HEK293T (cell line): Measurements from ENCODE around the gene CLIP3.

Source experiments
- CTCF ChIA-PET: fragments of 350-600 bp; formaldehyde crosslinking; extraction: SDS; loops from one replicate; lab custom pipeline; 2021; ENCODE audit warnings: antibody characterized with exemption, inconsistent platforms; lab: Yijun Ruan, JAX
- POLR2A ChIA-PET: fragments of 350-600 bp; formaldehyde crosslinking; extraction: SDS; loops from one replicate; lab custom pipeline; 2020; ENCODE audit warnings: antibody characterized with exemption, inconsistent platforms; lab: Yijun Ruan, JAX
- DNase-seq: peaks from one replicate; pipeline ENCODE4 v3.0.0; 2012; ENCODE audit warnings: mixed read lengths; ENCODE audit errors: extremely low spot score
- ARNT ChIP-seq: fragments of 450-650 bp; IDR thresholded peaks from 2 replicates; pipeline ENCODE4 v1.6.1; 2017; ENCODE audit warnings: mild to moderate bottlenecking
- BHLHE40 ChIP-seq: fragments of 450-650 bp; IDR thresholded peaks from 2 replicates; pipeline ENCODE4 v1.6.1; 2016; ENCODE audit warnings: mild to moderate bottlenecking, moderate library complexity, borderline replicate concordance
- CTBP1 ChIP-seq: fragments of 450-650 bp; IDR thresholded peaks from 2 replicates; pipeline ENCODE4 v1.6.1; 2016; ENCODE audit warnings: borderline replicate concordance
- ELF4 ChIP-seq: fragments of 450-650 bp; IDR thresholded peaks from 2 replicates; pipeline ENCODE4 v1.6.1; 2017; ENCODE audit warnings: antibody characterized with exemption
- FOXA1 ChIP-seq: fragments of 450-650 bp; IDR thresholded peaks from 2 replicates; pipeline ENCODE4 v1.6.1; 2016; ENCODE audit warnings: mild to moderate bottlenecking
- FOXK2 ChIP-seq: fragments of 450-650 bp; IDR thresholded peaks from 2 replicates; pipeline ENCODE4 v1.6.1; 2016; ENCODE audit warnings: mild to moderate bottlenecking
- FOXM1 ChIP-seq: fragments of 450-650 bp; IDR thresholded peaks from 2 replicates; pipeline ENCODE4 v1.6.1; 2017; ENCODE audit warnings: mild to moderate bottlenecking, borderline replicate concordance
- HDGF ChIP-seq: fragments of 450-650 bp; IDR thresholded peaks from 2 replicates; pipeline ENCODE4 v1.6.1; 2017; ENCODE audit warnings: antibody characterized with exemption, borderline replicate concordance
- L3MBTL2 ChIP-seq: fragments of 450-650 bp; conservative IDR thresholded peaks from 2 replicates; pipeline ENCODE4 v1.6.1; 2016; ENCODE audit warnings: mild to moderate bottlenecking
- LEF1 ChIP-seq: fragments of 450-650 bp; IDR thresholded peaks from 2 replicates; pipeline ENCODE4 v1.6.1; 2017; ENCODE audit warnings: mild to moderate bottlenecking, borderline replicate concordance
- NFRKB ChIP-seq: fragments of 450-650 bp; IDR thresholded peaks from 2 replicates; pipeline ENCODE4 v1.6.1; 2016; ENCODE audit warnings: mild to moderate bottlenecking, moderate library complexity
- SP1 ChIP-seq: fragments of 450-650 bp; IDR thresholded peaks from 2 replicates; pipeline ENCODE4 v1.6.1; 2017
- SUZ12 ChIP-seq: fragments of 450-650 bp; IDR thresholded peaks from 2 replicates; pipeline ENCODE4 v1.6.1; 2016; ENCODE audit warnings: mild to moderate bottlenecking
- TARDBP ChIP-seq: fragments of 450-650 bp; IDR thresholded peaks from 2 replicates; pipeline ENCODE4 v1.6.1; 2016
- ZNF384 ChIP-seq: fragments of 450-650 bp; IDR thresholded peaks from 2 replicates; pipeline ENCODE4 v1.6.1; 2016
- TF ChIP-seq, protein P1 (sequence below): fragments of 450-650 bp; IDR thresholded peaks from 2 replicates; pipeline ENCODE4 v1.6.1; 2016

The CLIP3 gene

DNA sequence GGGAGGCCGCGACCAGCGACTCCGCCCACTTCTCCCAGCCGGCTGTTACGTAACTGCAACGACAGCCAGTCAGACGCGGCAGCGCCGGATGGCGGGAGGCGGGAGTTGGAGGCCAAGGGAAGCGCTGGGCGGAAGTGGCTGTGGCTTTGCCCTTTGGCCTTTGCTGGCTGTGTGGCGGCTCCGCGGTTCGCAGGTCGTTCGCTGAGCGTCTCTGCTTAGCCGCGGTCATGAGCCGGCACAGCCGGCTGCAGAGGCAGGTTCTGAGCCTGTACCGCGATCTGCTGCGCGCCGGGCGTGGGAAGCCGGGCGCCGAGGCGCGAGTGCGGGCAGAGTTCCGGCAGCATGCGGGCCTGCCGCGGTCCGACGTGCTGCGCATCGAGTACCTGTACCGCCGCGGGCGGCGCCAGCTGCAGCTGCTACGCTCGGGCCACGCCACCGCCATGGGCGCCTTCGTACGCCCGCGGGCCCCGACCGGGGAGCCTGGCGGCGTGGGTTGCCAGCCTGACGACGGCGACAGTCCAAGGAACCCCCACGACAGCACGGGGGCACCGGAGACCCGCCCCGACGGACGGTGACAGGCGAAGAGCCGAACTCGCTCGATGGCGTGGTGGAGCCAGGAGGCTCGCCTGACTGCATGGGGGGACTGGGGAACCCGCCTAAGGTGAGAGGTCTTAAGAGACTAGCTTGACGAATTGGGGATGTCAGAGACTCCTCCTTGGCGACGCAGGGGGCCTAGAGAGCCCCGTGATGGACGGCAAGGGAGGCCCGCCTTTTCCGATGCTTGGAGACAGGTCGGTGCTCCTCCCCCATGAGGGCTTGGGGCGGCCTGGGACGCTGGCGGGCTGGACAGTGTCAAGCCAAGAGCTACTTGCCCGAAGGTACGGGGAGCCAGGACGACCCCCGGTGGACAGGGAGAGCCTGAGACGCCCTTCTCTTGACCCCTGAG is 37.4 kb downstream of the CLIP3 start, which contains the start of gene SDHAF1:
SDHAF1 (plus strand) TSS at position 141 of the 946 bp plus-strand sequence; CDS start at position 228, 87 bp downstream.
- ChIA-PET POLR2A (interaction anchor here (1.0 to 1.9 kb wide), 4 partner anchors 8 to 58 kb away, joined by 3 to 13 read pairs (median 6); partner anchors contain the start of genes ALKBH6, SYNE4 and THAP8), CTCF (no interaction called here)
- TF ChIP-seq SUZ12: no peak
- no peak for TF ChIP-seq BHLHE40
- TF ChIP-seq ARNT: no peak
- no peak for TF ChIP-seq FOXM1
- peak; percentile 76 for TF ChIP-seq ELF4
- no peak for TF ChIP-seq SP1
- TF ChIP-seq CTBP1: no peak
- TF ChIP-seq HDGF: 0 out of 2 replicates have a peak, but pooled peaks have one; percentile 20
- TF ChIP-seq L3MBTL2: peak; percentile 76
- TF ChIP-seq TARDBP: no peak
- no peak for TF ChIP-seq FOXA1
- TF ChIP-seq LEF1: no peak
- no peak for TF ChIP-seq NFRKB
- TF ChIP-seq, protein P1, sequence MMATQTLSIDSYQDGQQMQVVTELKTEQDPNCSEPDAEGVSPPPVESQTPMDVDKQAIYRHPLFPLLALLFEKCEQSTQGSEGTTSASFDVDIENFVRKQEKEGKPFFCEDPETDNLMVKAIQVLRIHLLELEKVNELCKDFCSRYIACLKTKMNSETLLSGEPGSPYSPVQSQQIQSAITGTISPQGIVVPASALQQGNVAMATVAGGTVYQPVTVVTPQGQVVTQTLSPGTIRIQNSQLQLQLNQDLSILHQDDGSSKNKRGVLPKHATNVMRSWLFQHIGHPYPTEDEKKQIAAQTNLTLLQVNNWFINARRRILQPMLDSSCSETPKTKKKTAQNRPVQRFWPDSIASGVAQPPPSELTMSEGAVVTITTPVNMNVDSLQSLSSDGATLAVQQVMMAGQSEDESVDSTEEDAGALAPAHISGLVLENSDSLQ: peak; percentile 83
- TF ChIP-seq FOXK2: no peak
- TF ChIP-seq ZNF384: no peak
- DNase-seq: peak; percentile 95

GRCh38 chr19:35993923-35994598 is 38.6 kb downstream of the CLIP3 start:
- TF ChIP-seq FOXA1 (no peak), FOXK2 (no peak), SUZ12 (no peak), ZNF384 (no peak), CTBP1 (no peak), L3MBTL2 (no peak), ELF4 (no peak), NFRKB (no peak), LEF1 (no peak)
- DNase-seq: no peak
- ChIA-PET CTCF (interaction anchor here (0.6 kb wide), 2 partner anchors 35 to 182 kb away, joined by 3 to 4 read pairs; no protein-coding TSS in a partner anchor), POLR2A (interaction anchor here (1.0 to 1.3 kb wide), 2 partner anchors 20 to 121 kb away, joined by 3 read pairs; partner anchors contain the start of genes ALKBH6, POLR2I and TBCB)

DNA sequence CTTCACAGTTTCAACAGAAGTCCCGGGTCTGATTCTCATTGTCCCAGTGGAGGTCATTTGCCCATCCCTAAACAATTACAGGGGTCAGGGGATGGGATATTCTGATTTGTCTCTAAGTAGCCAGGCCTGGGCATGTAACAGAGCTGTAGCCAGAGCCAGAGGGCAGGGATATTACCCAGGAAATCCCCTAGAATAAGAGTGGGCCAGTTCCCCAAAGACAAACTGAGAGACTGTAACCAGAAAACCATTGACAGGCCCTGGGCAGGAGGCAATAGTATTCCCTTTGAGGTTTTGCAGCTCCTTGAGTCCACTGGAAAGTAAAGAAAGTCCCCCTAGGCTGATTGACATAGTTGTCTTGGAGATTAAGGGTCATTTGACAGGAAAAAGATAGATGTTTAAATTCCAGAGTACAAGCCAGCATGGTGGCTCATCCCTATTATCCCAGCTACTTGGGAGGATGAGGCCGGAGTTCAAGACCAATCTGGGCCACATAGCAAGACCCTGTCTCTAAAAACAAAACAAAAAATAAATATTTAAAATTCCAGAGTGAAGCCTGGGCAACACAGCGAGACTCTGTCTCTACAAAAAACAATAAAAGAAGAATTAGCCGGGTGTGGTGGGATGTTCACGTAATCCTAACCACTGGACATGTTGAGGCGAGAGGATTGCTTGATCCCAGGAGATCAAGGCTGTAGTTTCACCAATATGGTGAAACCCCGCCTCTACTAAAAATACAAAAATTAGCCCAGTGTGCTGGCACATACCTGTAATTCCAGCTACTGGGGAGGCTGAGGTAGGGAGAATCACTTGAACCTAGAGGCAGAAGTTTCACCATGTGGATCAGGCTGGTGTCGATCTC is 39.5 kb downstream of the CLIP3 start:
- DNase-seq: no peak
- TF ChIP-seq TARDBP (no peak), ARNT (no peak), LEF1 (no peak), SP1 (no peak), ZNF384 (no peak), FOXK2 (no peak), ELF4 (no peak), L3MBTL2 (no peak), FOXA1 (no peak), SUZ12 (no peak), NFRKB (no peak), BHLHE40 (no peak), FOXM1 (no peak)
- TF ChIP-seq, protein P1: no peak
- POLR2A ChIA-PET: interaction anchor here (1.0 to 1.3 kb wide), 2 partner anchors 21 to 122 kb away, joined by 3 read pairs; partner anchors contain the start of genes ALKBH6, POLR2I and TBCB
- CTCF ChIA-PET: interaction anchor here (0.6 kb wide), 2 partner anchors 35 to 183 kb away, joined by 3 to 4 read pairs; no protein-coding TSS in a partner anchor

DNA sequence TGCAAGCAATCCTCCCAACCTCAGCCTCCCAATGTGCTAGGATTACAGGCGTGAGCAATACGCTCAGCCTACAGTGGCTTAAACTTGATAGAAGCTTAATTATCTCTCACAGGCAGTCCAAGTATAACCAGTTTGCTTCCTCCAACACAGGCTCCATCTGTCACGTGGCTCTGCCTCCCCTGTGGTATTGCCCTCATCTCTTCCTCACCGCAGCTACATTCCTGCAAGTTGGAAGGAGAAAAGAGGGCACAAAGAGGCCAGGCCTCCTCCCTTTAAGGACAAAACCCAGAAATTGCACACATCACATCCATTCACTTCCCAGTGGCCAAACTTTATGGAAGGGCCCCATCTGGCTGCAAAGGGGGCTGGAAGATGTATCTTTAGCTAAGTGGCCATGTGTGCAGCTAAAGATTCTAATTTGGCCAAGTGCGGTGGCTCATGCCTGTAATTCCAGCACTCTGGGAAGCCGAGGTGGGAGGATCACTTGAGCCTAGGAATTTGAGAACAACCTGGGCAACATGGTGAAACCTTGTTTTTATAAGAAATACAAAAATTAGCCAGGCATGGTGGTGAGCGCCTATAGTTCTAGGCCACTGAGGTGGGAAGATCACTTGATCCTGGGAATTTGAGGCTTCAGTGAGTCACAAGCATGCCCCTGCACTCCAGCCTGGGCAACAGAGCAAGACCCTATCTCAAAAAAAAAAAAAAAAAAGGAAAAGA is 40.8 kb downstream of the CLIP3 start:
- DNase-seq: no peak
- ChIA-PET CTCF (interaction anchor here (0.5 kb wide), 1 partner anchor 108 kb away, joined by 4 read pairs; no protein-coding TSS in a partner anchor), POLR2A (interaction anchor here (1.3 kb wide), 1 partner anchor 62 kb away, joined by 4 read pairs; the partner anchor contains the start of gene THAP8)
- TF ChIP-seq, protein P1: no peak
- TF ChIP-seq ELF4 (no peak), LEF1 (no peak), FOXK2 (no peak), ARNT (no peak), CTBP1 (no peak), ZNF384 (no peak), SP1 (no peak), NFRKB (no peak), SUZ12 (no peak), L3MBTL2 (no peak), BHLHE40 (no peak), TARDBP (no peak), HDGF (no peak), FOXA1 (no peak), FOXM1 (no peak)
